ENCODE results near the gene THAP3. TPM values are rescaled to one million over a fixed set of nuclear protein-coding genes. Genes with fewer than 3 reads are reported as not detected.

Gene THAP3
- polyA plus RNA-seq, 1 donor from 2014 or later, result 51.5 TPM

- no peak overlapping the region for H3K9ac ChIP-seq (ENCODE audit: low read length)
- H3K36me3 ChIP-seq (ENCODE audit: insufficient read depth, low read length), result no peaks in the 10 kb centered on the region
- no peaks in the 10 kb centered on the region for H3K27me3 ChIP-seq (ENCODE audit: insufficient read depth, low read depth, low read length)
- H3K9me2 ChIP-seq (ENCODE audit: insufficient read depth, low read length), result no peaks in the 10 kb centered on the region
- no peak overlapping the region for H3K27ac ChIP-seq (ENCODE audit: low read length)
- no peak overlapping the region for H3K4me2 ChIP-seq (ENCODE audit: low read length)
- no peaks in the 10 kb centered on the region for H3K9me3 ChIP-seq (ENCODE audit: low read length)
- H3K4me3 ChIP-seq (ENCODE audit: low read length), result no peak overlapping the region
- no peak for TF ChIP-seq POLR2AphosphoS5 (IDR thresholded peaks at IDR 0.05)
- TF ChIP-seq SMC3 (conservative IDR thresholded peaks at IDR 0.05; ENCODE audit: poor library complexity), result no peak
- TF ChIP-seq, protein P1, sequence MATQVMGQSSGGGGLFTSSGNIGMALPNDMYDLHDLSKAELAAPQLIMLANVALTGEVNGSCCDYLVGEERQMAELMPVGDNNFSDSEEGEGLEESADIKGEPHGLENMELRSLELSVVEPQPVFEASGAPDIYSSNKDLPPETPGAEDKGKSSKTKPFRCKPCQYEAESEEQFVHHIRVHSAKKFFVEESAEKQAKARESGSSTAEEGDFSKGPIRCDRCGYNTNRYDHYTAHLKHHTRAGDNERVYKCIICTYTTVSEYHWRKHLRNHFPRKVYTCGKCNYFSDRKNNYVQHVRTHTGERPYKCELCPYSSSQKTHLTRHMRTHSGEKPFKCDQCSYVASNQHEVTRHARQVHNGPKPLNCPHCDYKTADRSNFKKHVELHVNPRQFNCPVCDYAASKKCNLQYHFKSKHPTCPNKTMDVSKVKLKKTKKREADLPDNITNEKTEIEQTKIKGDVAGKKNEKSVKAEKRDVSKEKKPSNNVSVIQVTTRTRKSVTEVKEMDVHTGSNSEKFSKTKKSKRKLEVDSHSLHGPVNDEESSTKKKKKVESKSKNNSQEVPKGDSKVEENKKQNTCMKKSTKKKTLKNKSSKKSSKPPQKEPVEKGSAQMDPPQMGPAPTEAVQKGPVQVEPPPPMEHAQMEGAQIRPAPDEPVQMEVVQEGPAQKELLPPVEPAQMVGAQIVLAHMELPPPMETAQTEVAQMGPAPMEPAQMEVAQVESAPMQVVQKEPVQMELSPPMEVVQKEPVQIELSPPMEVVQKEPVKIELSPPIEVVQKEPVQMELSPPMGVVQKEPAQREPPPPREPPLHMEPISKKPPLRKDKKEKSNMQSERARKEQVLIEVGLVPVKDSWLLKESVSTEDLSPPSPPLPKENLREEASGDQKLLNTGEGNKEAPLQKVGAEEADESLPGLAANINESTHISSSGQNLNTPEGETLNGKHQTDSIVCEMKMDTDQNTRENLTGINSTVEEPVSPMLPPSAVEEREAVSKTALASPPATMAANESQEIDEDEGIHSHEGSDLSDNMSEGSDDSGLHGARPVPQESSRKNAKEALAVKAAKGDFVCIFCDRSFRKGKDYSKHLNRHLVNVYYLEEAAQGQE (IDR thresholded peaks at IDR 0.05; ENCODE audit: borderline replicate concordance), result no peak
- no peak for TF ChIP-seq TAF1 (IDR thresholded peaks at IDR 0.05; ENCODE audit: low read depth)
- no peak for TF ChIP-seq CTCF (IDR thresholded peaks at IDR 0.05; ENCODE audit: poor library complexity, severe bottlenecking)
- no peak for TF ChIP-seq MXI1 (conservative IDR thresholded peaks at IDR 0.05; ENCODE audit: poor library complexity, severe bottlenecking)
- TF ChIP-seq RAD21 (conservative IDR thresholded peaks at IDR 0.05), result no peak
- no peak for TF ChIP-seq EZH2 (IDR thresholded peaks at IDR 0.05; ENCODE audit: borderline replicate concordance, insufficient read depth, low read length, poor library complexity, severe bottlenecking)
- TF ChIP-seq EP300 (conservative IDR thresholded peaks at IDR 0.05; ENCODE audit: poor library complexity, severe bottlenecking), result no peak
- H2AFZ ChIP-seq (ENCODE audit: low read depth, low read length), result no peak overlapping the region
- H3F3A ChIP-seq (ENCODE audit: insufficient read depth, low read length, poor library complexity, severe bottlenecking), result no peaks in the 10 kb centered on the region
- no peaks in the 10 kb centered on the region for H4K20me1 ChIP-seq (ENCODE audit: insufficient read depth)
- H3K79me2 ChIP-seq (replicated peaks; ENCODE audit: insufficient read depth, low read length), result peaks cover 17% of the 10 kb centered on the region
Observed at GRCh38 chr1:6584126-6585080, 40.3 kb upstream of the THAP3 start.

DNA sequence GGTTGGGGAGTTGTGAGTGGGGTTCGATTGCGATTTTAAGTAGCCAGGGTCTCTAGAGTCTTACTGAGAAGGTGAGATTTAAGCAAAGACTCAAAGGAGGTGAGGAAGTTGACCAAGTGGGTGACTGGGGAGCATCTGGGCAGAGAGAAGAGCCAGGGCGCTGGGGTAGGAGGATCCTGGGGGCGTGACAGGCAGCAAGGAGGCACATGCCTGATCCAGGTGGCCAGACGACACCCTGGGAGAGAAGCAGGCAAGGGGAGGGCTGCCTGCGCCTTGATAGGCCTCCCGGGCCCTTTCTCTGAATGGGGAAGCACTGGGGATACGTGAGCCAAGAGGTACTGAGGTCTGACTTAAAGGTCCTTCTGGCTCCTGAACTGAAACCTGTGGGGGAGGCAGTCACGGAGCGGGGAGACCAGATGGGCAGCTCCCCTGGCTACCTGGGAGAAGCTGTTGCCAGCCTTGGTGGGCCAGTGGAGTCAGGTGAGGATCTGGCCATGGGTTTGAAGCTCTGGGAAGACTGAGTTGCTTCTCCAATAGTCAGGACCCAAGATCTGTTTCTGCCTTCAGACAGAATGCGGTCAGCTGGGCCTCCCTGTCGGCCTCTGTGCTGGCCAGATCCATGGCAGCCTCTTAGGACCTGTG lies 39.5 kb upstream of the THAP3 start:
- Histone ChIP-seq H3K27ac (ENCODE audit: low read length) (no peak overlapping the region), H3K36me3 (ENCODE audit: insufficient read depth, low read length) (no peaks in the 10 kb centered on the region)

More for the DNA sequence above, 39.5 kb upstream of the THAP3 start:
- H3K9me2 ChIP-seq (ENCODE audit: insufficient read depth, low read length), result no peaks in the 10 kb centered on the region
- H4K20me1 ChIP-seq (ENCODE audit: insufficient read depth), result no peaks in the 10 kb centered on the region
- no peaks in the 10 kb centered on the region for H3F3A ChIP-seq (ENCODE audit: insufficient read depth, low read length, poor library complexity, severe bottlenecking)
- no peak overlapping the region for H2AFZ ChIP-seq (ENCODE audit: low read depth, low read length)
- H3K9ac ChIP-seq (ENCODE audit: low read length), result no peak overlapping the region
- H3K4me3 ChIP-seq (ENCODE audit: low read length), result no peak overlapping the region
- H3K79me2 ChIP-seq (replicated peaks; ENCODE audit: insufficient read depth, low read length), result peaks cover 14% of the 10 kb centered on the region
- H3K4me2 ChIP-seq (ENCODE audit: low read length), result no peak overlapping the region
- H3K9me3 ChIP-seq (ENCODE audit: low read length), result no peaks in the 10 kb centered on the region
- TF ChIP-seq MXI1 (conservative IDR thresholded peaks at IDR 0.05; ENCODE audit: poor library complexity, severe bottlenecking) (no peak), TAF1 (IDR thresholded peaks at IDR 0.05; ENCODE audit: low read depth) (no peak), SMC3 (conservative IDR thresholded peaks at IDR 0.05; ENCODE audit: poor library complexity) (no peak), EP300 (conservative IDR thresholded peaks at IDR 0.05; ENCODE audit: poor library complexity, severe bottlenecking) (no peak), POLR2AphosphoS5 (IDR thresholded peaks at IDR 0.05) (no peak), RAD21 (conservative IDR thresholded peaks at IDR 0.05) (no peak), CTCF (IDR thresholded peaks at IDR 0.05; ENCODE audit: poor library complexity, severe bottlenecking) (no peak)
- TF ChIP-seq, protein P1 (IDR thresholded peaks at IDR 0.05; ENCODE audit: borderline replicate concordance), result no peak
- H3K27me3 ChIP-seq (ENCODE audit: insufficient read depth, low read depth, low read length), result no peaks in the 10 kb centered on the region
